Psoas muscle (tissue), 8 donors: ENCODE measurements around the gene MYOM3. TPM values are rescaled to one million over a fixed set of nuclear protein-coding genes. Genes with fewer than 3 reads are reported as not detected.

Experiments used
- ATAC-seq, 4 donors: fragments of 200-7000 bp; cut with Tn5 transposase; one replicate each; pipeline ENCODE4 v1.9.1; 2020; ENCODE audit warnings: moderate library complexity in 3 of 4, mild to moderate bottlenecking in 2 of 4
- DNase-seq, 2 donors: peaks; one replicate each; pipeline ENCODE4 v3.0.0-alpha.2; 2020
- H3K27ac ChIP-seq: fragments of 200-600 bp; one replicate; pipeline ENCODE4 v1.8.0; 2022
- H3K27me3 ChIP-seq, 3 donors: fragments of 200-600 bp in 1 of 3; one replicate each; pipeline versions ENCODE4 v1.6.1 to v1.8.0; 2013 to 2022; ENCODE audit warnings: low read length in 2 of 3, mild to moderate bottlenecking in 2 of 3, moderate library complexity in 1 of 3; ENCODE audit not compliant: insufficient read depth in 3 of 3
- H3K36me3 ChIP-seq, 2 donors: fragments of 200-600 bp in 1 of 2; one replicate each; pipeline versions ENCODE4 v1.6.1 to v1.8.0; 2013 to 2022; ENCODE audit warnings: low read depth in 1 of 2, mild to moderate bottlenecking in 1 of 2, moderate library complexity in 1 of 2; ENCODE audit not compliant: insufficient read depth in 1 of 2
- H3K4me1 ChIP-seq: fragments of 200-600 bp; one replicate; pipeline ENCODE4 v1.8.0; 2022
- H3K4me3 ChIP-seq: fragments of 200-600 bp; one replicate; pipeline ENCODE4 v1.8.0; 2022; ENCODE audit warnings: mild to moderate bottlenecking
- H3K9me3 ChIP-seq: fragments of 200-600 bp; one replicate; pipeline ENCODE4 v1.8.0; 2022
- CTCF ChIP-seq: fragments of 200-600 bp; IDR thresholded peaks from one replicate; pipeline ENCODE4 v1.8.0; 2022; ENCODE audit warnings: antibody characterized with exemption
- WGBS, 3 donors: extraction: QIAGEN DNeasy Blood & Tissue Kit; methylation state at CpG; one replicate each; pipeline versions ENCODE4 v1.1.6 to v1.1.7; 2013; 5-methylcytosine and 5-hydroxymethylcytosine counted together
- intact Hi-C, 2 donors: fragments of 100-400 bp; cut with DNase I; formaldehyde crosslinking; loops; one replicate each; pipeline versions ENCODE4 v1.11.0 to v1.14.2; 2022
- polyA plus RNA-seq, 3 donors: library from polyadenylated mRNA; stranded (reverse); fragments of 200-250 nt; gene quantifications; one replicate each; pipeline ENCODE4 v1.2.3, GENCODE V29; 2013
- total RNA-seq, 4 donors: library from RNA; stranded (reverse); fragmentation: NEBNext Ultra II Directional in 2 of 4; extraction: Animal tissue kit (Norgen Biotek cat#: 25700) in 2 of 4; gene quantifications; one replicate each; pipeline versions ENCODE4 v1.2.1 to v1.2.4, GENCODE V29; 2021 to 2023
- donor health status: healthy with polysubstance abuse.
- donor health status: DM: no; HTN: no; CAD: no; lungs with moderate emphysema.
- donor health status: Bipolar disorder and iron deficiency.
- donor health status: healthy.
- donor health status: DM: yes; HTN: yes; CAD: no.
- donor health status: DM: no; HTN: no; CAD: no.
- donor health status: DM: no; HTN: no; CAD: no.
- donor health status: DM: yes; HTN: yes; CAD: no.

Gene MYOM3
- total and polyA plus RNA-seq, 7 donors, result 86.7 to 505 (median 152) TPM

GRCh38 chr1:24114753-24115152, 2.8 kb upstream of the MYOM3 start:
- no peak for TF ChIP-seq CTCF
- Histone ChIP-seq H3K4me3 (no peak overlapping the region), H3K4me1 (peaks cover 16% of the 10 kb centered on the region), H3K27me3 (peaks cover 0 to 1% (median 0%) of the 10 kb centered on the region in 3 donors), H3K36me3 (no peaks in the 10 kb centered on the region), H3K9me3 (no peaks in the 10 kb centered on the region), H3K27ac (no peak overlapping the region)
- DNase-seq (peak in 1 of 2 donors; percentile 27), ATAC-seq (no peak)
- intact Hi-C loops, result loop anchor here (5.0 to 10.0 kb wide), 2 partner anchors 42 to 160 kb away; partner anchors contain the start of gene PNRC2 (in 2 of the 2)
- 88 to 96% (median 89%) methylated on average over 6 of the region's 6 CpGs for WGBS, 3 donors

GRCh38 chr1:24113641-24114033, 1.7 kb upstream of the MYOM3 start:
- Histone ChIP-seq H3K36me3 (peaks cover 0 to 1% of the 10 kb centered on the region in 2 donors), H3K27me3 (no peaks in the 10 kb centered on the region), H3K4me1 (peaks cover 27% of the 10 kb centered on the region), H3K4me3 (no peak overlapping the region), H3K9me3 (no peaks in the 10 kb centered on the region), H3K27ac (no peak overlapping the region)
- intact Hi-C loops, result loop anchor here (5.0 to 10.0 kb wide), 2 partner anchors 41 to 159 kb away; partner anchors contain the start of gene PNRC2 (in 2 of the 2)
- peak in 1 of 2 donors; percentile 48 for DNase-seq
- no peak for TF ChIP-seq CTCF
- 73 to 81% (median 77%) methylated on average over 6 of the region's 6 CpGs for WGBS, 3 donors
- ATAC-seq, result no peak

GRCh38 chr1:24111262-24111995, 506 bp downstream of the MYOM3 start:
- peak in 1 of 2 donors; percentile 78 for DNase-seq
- TF ChIP-seq CTCF, result no peak
- H3K27ac ChIP-seq, result peak overlapping the region; percentile 91
- peak; percentile 9 to 48 (median 30) for ATAC-seq
- H3K4me1 ChIP-seq, result peaks cover 46% of the 10 kb centered on the region
- no peaks in the 10 kb centered on the region for H3K27me3 ChIP-seq
- WGBS, 3 donors, result 21 to 26% (median 22%) methylated on average over 19 to 20 of the region's 20 CpGs
- intact Hi-C loops, result loop anchor here (1.0 to 10.0 kb wide), 3 partner anchors 39 to 157 kb away; partner anchors contain the start of gene PNRC2 (in 2 of the 2)
- H3K36me3 ChIP-seq, result peaks cover 0 to 21% of the 10 kb centered on the region in 2 donors
- peak overlapping the region; percentile 67 for H3K4me3 ChIP-seq
- H3K9me3 ChIP-seq, result no peaks in the 10 kb centered on the region

- Histone ChIP-seq H3K36me3 (peaks cover 0 to 27% of the 10 kb centered on the region in 2 donors), H3K4me1 (peaks cover 49% of the 10 kb centered on the region), H3K9me3 (no peaks in the 10 kb centered on the region), H3K4me3 (peak overlapping the region; percentile 67), H3K27me3 (no peaks in the 10 kb centered on the region), H3K27ac (peak overlapping the region; percentile 91)
- ATAC-seq (peak; percentile 64 to 74 (median 66)), DNase-seq (peak; percentile 84 to 95)
- WGBS, 3 donors, result 21 to 22% (median 21%) methylated on average over 14 of the region's 14 CpGs
- intact Hi-C loops, result loop anchor here (1.0 to 10.0 kb wide), 3 partner anchors 38 to 156 kb away; partner anchors contain the start of gene PNRC2 (in 2 of the 2)
- TF ChIP-seq CTCF, result no peak
These were observed 1.2 kb downstream of the MYOM3 start for GRCh38 chr1:24110642-24111261.
